Skeletal muscle tissue (tissue), 4 donors: ENCODE results near the gene ZBTB38. TPM values are rescaled to one million over a fixed set of nuclear protein-coding genes. Genes with fewer than 3 reads are reported as not detected.
A peak's percentile ranks its signal among the peaks of the same experiment; 100 is the strongest.

Source experiments
- H3K27ac ChIP-seq: one replicate; pipeline ENCODE4 v1.7.0; 2013; ENCODE audit warnings: mild to moderate bottlenecking, low read depth, low read length, inconsistent platforms
- H3K27me3 ChIP-seq, 3 donors: one replicate each; pipeline ENCODE4 v1.7.0; 2013; ENCODE audit warnings: low read length in 3 of 3; ENCODE audit not compliant: control insufficient read depth in 3 of 3, insufficient read depth in 3 of 3
- H3K36me3 ChIP-seq, 3 donors: one replicate each; pipeline ENCODE4 v1.7.0; 2013; ENCODE audit warnings: low read length in 3 of 3; ENCODE audit not compliant: control insufficient read depth in 3 of 3, insufficient read depth in 3 of 3
- H3K4me1 ChIP-seq, 3 donors: one replicate each; pipeline ENCODE4 v1.7.0; 2013; ENCODE audit warnings: low read length in 3 of 3, mild to moderate bottlenecking in 3 of 3; ENCODE audit not compliant: control insufficient read depth in 3 of 3, insufficient read depth in 3 of 3
- H3K4me3 ChIP-seq, 3 donors: one replicate each; pipeline ENCODE4 v1.7.0; 2013; ENCODE audit warnings: low read length in 3 of 3
- H3K9ac ChIP-seq, 3 donors: one replicate each; pipeline ENCODE4 v1.7.0; 2013; ENCODE audit warnings: low read length in 3 of 3, mild to moderate bottlenecking in 3 of 3, moderate library complexity in 2 of 3, low read depth in 1 of 3
- H3K9me3 ChIP-seq, 3 donors: one replicate each; pipeline ENCODE4 v1.7.0; 2013; ENCODE audit warnings: low read length in 3 of 3; ENCODE audit not compliant: control insufficient read depth in 3 of 3
- total RNA-seq: library from RNA; depleted of rRNA; stranded (reverse); fragments of >200 nt; gene quantifications from one replicate; pipeline ENCODE4 v1.2.3, GENCODE V29; 2014
- donor health status: Osteomylitis.

Gene ZBTB38
- 29.7 TPM for total RNA-seq

GRCh38 chr3:141368062-141368924, at the start of gene ZBTB38:
Gene ZBTB38, plus strand, starts transcription at chr3:141368504. Its CDS starts 73,885 bp downstream, at chr3:141442389.
- Histone ChIP-seq H3K36me3 (peaks cover 0 to 2% (median 0%) of the 10 kb centered on the region in 3 donors), H3K27me3 (no peaks in the 10 kb centered on the region), H3K4me1 (peaks cover 20 to 30% (median 24%) of the 10 kb centered on the region in 3 donors), H3K27ac (peak within 1 kb of the TSS; percentile 94), H3K4me3 (peak within 1 kb of the TSS; percentile 49 to 70 (median 50)), H3K9me3 (no peaks in the 10 kb centered on the region), H3K9ac (peak within 1 kb of the TSS; percentile 55 to 82 (median 66))

GRCh38 chr3:141320399-141321108, 47.8 kb upstream of the ZBTB38 start:
- H3K36me3 ChIP-seq = no peaks in the 10 kb centered on the region
- no peaks in the 10 kb centered on the region for H3K27me3 ChIP-seq
- H3K9ac ChIP-seq = no peak overlapping the region
- H3K27ac ChIP-seq = no peak overlapping the region
- no peaks in the 10 kb centered on the region for H3K9me3 ChIP-seq
- no peak overlapping the region for H3K4me3 ChIP-seq
- no peaks in the 10 kb centered on the region for H3K4me1 ChIP-seq

DNA sequence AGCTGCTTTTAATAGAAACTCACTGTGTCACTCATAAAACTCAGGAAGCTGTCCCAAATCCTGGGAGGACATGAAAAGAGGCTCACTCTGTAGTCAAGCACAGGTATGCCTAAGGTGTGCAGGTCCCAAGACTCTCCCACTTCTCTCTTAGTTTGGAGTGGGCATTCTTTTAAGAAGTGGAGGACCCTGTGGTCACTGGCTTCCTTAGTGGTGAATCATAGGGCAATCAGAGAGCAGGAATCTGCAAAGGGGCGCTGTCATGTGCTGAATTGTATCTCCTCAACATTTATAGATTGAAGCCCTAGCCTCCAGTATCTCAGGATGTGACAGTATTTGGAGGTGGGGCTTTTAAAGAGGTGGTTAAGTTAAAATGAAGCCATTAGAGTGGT, 47.2 kb upstream of the ZBTB38 start:
- no peak overlapping the region for H3K9ac ChIP-seq
- no peak overlapping the region for H3K27ac ChIP-seq
- no peaks in the 10 kb centered on the region for H3K36me3 ChIP-seq
- no peak overlapping the region for H3K4me3 ChIP-seq
- H3K27me3 ChIP-seq = no peaks in the 10 kb centered on the region
- H3K9me3 ChIP-seq = no peaks in the 10 kb centered on the region
- no peaks in the 10 kb centered on the region for H3K4me1 ChIP-seq

- Histone ChIP-seq H3K27me3 (no peaks in the 10 kb centered on the region), H3K9me3 (no peaks in the 10 kb centered on the region), H3K4me1 (no peaks in the 10 kb centered on the region), H3K27ac (no peak overlapping the region), H3K4me3 (no peak overlapping the region), H3K36me3 (no peaks in the 10 kb centered on the region), H3K9ac (no peak overlapping the region)
Measured at GRCh38 chr3:141323936-141324704, 44.2 kb upstream of the ZBTB38 start.

- Histone ChIP-seq H3K36me3 (no peaks in the 10 kb centered on the region), H3K27me3 (no peaks in the 10 kb centered on the region), H3K4me3 (no peak overlapping the region), H3K9me3 (no peaks in the 10 kb centered on the region), H3K9ac (no peak overlapping the region), H3K4me1 (peaks cover 0 to 2% (median 0%) of the 10 kb centered on the region in 3 donors), H3K27ac (no peak overlapping the region)
Measured at GRCh38 chr3:141326123-141326522, 42.2 kb upstream of the ZBTB38 start.

DNA sequence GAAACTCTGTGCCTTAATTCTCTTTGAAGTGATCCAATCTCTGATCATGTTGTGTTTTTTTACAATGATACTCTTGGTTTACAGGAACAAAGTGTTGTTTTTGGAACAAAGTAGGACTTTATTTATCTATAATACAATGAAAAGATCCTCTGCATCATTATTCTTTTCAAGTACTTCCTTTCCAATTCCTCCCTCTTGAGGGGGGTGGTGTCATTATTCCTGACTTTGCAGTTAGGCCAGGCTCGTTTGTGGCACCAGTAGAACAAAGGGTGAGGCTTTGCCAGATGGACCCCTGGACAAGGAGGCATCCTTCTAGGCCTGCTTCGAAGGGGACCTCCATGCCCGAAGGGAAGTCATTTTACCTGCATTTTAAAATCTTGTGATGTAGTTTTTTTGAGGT, 41.7 kb upstream of the ZBTB38 start:
- Histone ChIP-seq H3K27ac (no peak overlapping the region), H3K27me3 (no peaks in the 10 kb centered on the region), H3K4me1 (peaks cover 0 to 5% (median 4%) of the 10 kb centered on the region in 3 donors), H3K9ac (no peak overlapping the region), H3K9me3 (no peaks in the 10 kb centered on the region), H3K36me3 (no peaks in the 10 kb centered on the region), H3K4me3 (no peak overlapping the region)

- Histone ChIP-seq H3K9ac (no peak overlapping the region), H3K4me3 (no peak overlapping the region), H3K4me1 (peaks cover 4 to 9% (median 5%) of the 10 kb centered on the region in 3 donors), H3K9me3 (no peaks in the 10 kb centered on the region), H3K27ac (no peak overlapping the region), H3K27me3 (no peaks in the 10 kb centered on the region), H3K36me3 (no peaks in the 10 kb centered on the region)
Measured at GRCh38 chr3:141328286-141329166, 39.8 kb upstream of the ZBTB38 start.

GRCh38 chr3:141330235-141330634, 38.1 kb upstream of the ZBTB38 start:
- Histone ChIP-seq H3K27ac (no peak overlapping the region), H3K27me3 (no peaks in the 10 kb centered on the region), H3K36me3 (no peaks in the 10 kb centered on the region), H3K4me3 (no peak overlapping the region), H3K4me1 (peaks cover 4 to 9% (median 6%) of the 10 kb centered on the region in 3 donors), H3K9me3 (no peaks in the 10 kb centered on the region), H3K9ac (no peak overlapping the region)

DNA sequence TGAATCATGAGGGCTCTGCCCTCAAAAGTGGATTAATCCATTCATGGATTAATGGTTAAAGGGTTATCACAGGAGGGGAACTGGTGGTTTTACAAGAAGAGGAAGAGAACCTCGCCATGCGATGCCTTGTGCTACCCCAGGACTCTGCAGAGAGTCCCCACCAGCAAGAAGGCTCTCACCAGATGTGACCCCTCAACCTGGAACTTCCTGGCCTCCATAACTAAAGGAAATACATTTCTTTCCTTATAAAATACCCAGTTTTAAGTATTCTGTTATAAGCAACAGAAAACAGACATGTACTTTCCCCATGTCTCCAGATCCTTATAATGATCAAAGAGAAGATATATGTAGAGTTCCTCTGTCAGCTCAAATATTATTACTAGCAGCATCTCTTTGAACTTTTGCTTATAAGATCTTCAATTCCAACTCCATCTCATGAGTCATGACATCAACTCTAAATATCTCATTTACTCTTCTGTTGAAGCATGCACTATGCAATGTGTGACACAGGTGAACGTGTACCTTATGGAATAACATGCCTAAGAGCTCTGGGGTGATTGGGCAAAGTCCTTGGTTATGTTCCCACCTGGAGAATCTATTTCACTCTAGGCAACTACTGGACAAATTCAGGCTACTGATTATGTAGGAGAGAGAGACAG, 37.5 kb upstream of the ZBTB38 start:
- H3K9me3 ChIP-seq = no peaks in the 10 kb centered on the region
- peaks cover 4 to 9% (median 6%) of the 10 kb centered on the region in 3 donors for H3K4me1 ChIP-seq
- no peak overlapping the region for H3K27ac ChIP-seq
- no peak overlapping the region for H3K9ac ChIP-seq
- H3K4me3 ChIP-seq = no peak overlapping the region
- H3K27me3 ChIP-seq = no peaks in the 10 kb centered on the region
- H3K36me3 ChIP-seq = no peaks in the 10 kb centered on the region
